ENCODE data around the gene EPDR1. TPM values are rescaled to one million over a fixed set of nuclear protein-coding genes. Genes with fewer than 3 reads are reported as not detected.
"Not testable (repeated sequence)": the region's sequence is repeated elsewhere in the genome, so short reads cannot be mapped to it uniquely, and the experiment has no call there.

The EPDR1 gene
- total and polyA plus RNA-seq, 7 donors: 16.9 to 83.1 (median 51.9) TPM

GRCh38 chr7:37947941-37948210, 27.4 kb downstream of the EPDR1 start:
- ATAC-seq (no peak), DNase-seq (no peak)
- Histone ChIP-seq H3K9me3 (no peaks in the 10 kb centered on the region), H3K36me3 (ENCODE audit: insufficient read depth in 1 of 2, low read depth in 1 of 2) (peaks cover 0 to 15% of the 10 kb centered on the region in 2 donors), H3K27me3 (ENCODE audit: insufficient read depth in 3 of 3, low read length in 2 of 3) (no peaks in the 10 kb centered on the region), H3K4me1 (peaks cover 26% of the 10 kb centered on the region), H3K27ac (no peak overlapping the region), H3K4me3 (no peak overlapping the region)
- TF ChIP-seq CTCF (IDR thresholded peaks at IDR 0.05): no peak
- intact Hi-C loops (cut with DNase I): no loop called here
- WGBS, 3 donors: 85 to 89% (median 86%) methylated on average over 7 of the region's 7 CpGs

GRCh38 chr7:37952240-37952639, 31.8 kb downstream of the EPDR1 start:
- no peak overlapping the region for H3K4me3 ChIP-seq
- H3K4me1 ChIP-seq: peaks cover 3% of the 10 kb centered on the region
- intact Hi-C loops (cut with DNase I): no loop called here
- H3K27ac ChIP-seq: no peak overlapping the region
- peaks cover 0 to 15% of the 10 kb centered on the region in 2 donors for H3K36me3 ChIP-seq (ENCODE audit: insufficient read depth in 1 of 2, low read depth in 1 of 2)
- no peak for TF ChIP-seq CTCF (IDR thresholded peaks at IDR 0.05)
- DNase-seq: no peak
- WGBS, 3 donors: 75 to 91% (median 78%) methylated on average over 2 of the region's 2 CpGs
- no peak for ATAC-seq
- H3K27me3 ChIP-seq (ENCODE audit: insufficient read depth in 3 of 3, low read length in 2 of 3): no peaks in the 10 kb centered on the region
- no peaks in the 10 kb centered on the region for H3K9me3 ChIP-seq

- DNase-seq; H3K4me3 ChIP-seq; intact Hi-C loops (cut with DNase I); ATAC-seq; H3K27me3 ChIP-seq (ENCODE audit: insufficient read depth in 3 of 3, low read length in 2 of 3); H3K4me1 ChIP-seq; H3K9me3 ChIP-seq; H3K27ac ChIP-seq: not testable (repeated sequence)
- peaks cover 0 to 15% of the 10 kb centered on the region in 2 donors for H3K36me3 ChIP-seq (ENCODE audit: insufficient read depth in 1 of 2, low read depth in 1 of 2)
- 92 to 100% (median 100%) methylated on average over 1 of the region's 1 CpG for WGBS, 3 donors
Measured at GRCh38 chr7:37954217-37954616, 33.8 kb downstream of the EPDR1 start.

- Histone ChIP-seq H3K4me1 (no peaks in the 10 kb centered on the region), H3K9me3 (no peaks in the 10 kb centered on the region), H3K27me3 (ENCODE audit: insufficient read depth in 3 of 3, low read length in 2 of 3) (no peaks in the 10 kb centered on the region), H3K36me3 (ENCODE audit: insufficient read depth in 1 of 2, low read depth in 1 of 2) (no peaks in the 10 kb centered on the region), H3K27ac (no peak overlapping the region), H3K4me3 (no peak overlapping the region)
- ATAC-seq (no peak), DNase-seq (no peak)
- intact Hi-C loops (cut with DNase I): no loop called here
- TF ChIP-seq CTCF (IDR thresholded peaks at IDR 0.05): no peak
Measured at GRCh38 chr7:37956791-37957190, 36.4 kb downstream of the EPDR1 start.

GRCh38 chr7:37957221-37957970, 37.0 kb downstream of the EPDR1 start:
- Histone ChIP-seq H3K4me1 (no peaks in the 10 kb centered on the region), H3K4me3 (no peak overlapping the region), H3K36me3 (ENCODE audit: insufficient read depth in 1 of 2, low read depth in 1 of 2) (no peaks in the 10 kb centered on the region), H3K27me3 (ENCODE audit: insufficient read depth in 3 of 3, low read length in 2 of 3) (no peaks in the 10 kb centered on the region), H3K27ac (no peak overlapping the region), H3K9me3 (no peaks in the 10 kb centered on the region)
- intact Hi-C loops (cut with DNase I): no loop called here
- no peak for ATAC-seq
- no peak for DNase-seq
- 62 to 78% (median 62%) methylated on average over 9 of the region's 9 CpGs for WGBS, 3 donors
- TF ChIP-seq CTCF (IDR thresholded peaks at IDR 0.05): no peak

All from psoas muscle (tissue), 8 donors.